Amniotic stem cell (primary cell): ENCODE data around the gene LPAR1.
A peak's percentile ranks its signal among the peaks of the same experiment; 100 is the strongest.

Experiments
- DNase-seq: peaks from one replicate; lab custom pipeline; 2025; lab: John Stamatoyannopoulos, UW

The LPAR1 gene

GRCh38 chr9:111000202-111000601 is 38.1 kb downstream of the LPAR1 start:
- DNase-seq, result no peak

GRCh38 chr9:110999379-110999778 is 38.9 kb downstream of the LPAR1 start:
- DNase-seq, result no peak

- no peak for DNase-seq
These were observed 40.4 kb downstream of the LPAR1 start for GRCh38 chr9:110997847-110998246.

GRCh38 chr9:110996436-110997220 is 41.6 kb downstream of the LPAR1 start:
- DNase-seq, result no peak

GRCh38 chr9:110995420-110996340 is 42.6 kb downstream of the LPAR1 start:
- DNase-seq, result no peak

GRCh38 chr9:110994771-110995241 is 43.5 kb downstream of the LPAR1 start:
- no peak for DNase-seq

- no peak for DNase-seq
These were observed 47.8 kb downstream of the LPAR1 start for GRCh38 chr9:110990481-110990880.

GRCh38 chr9:110986529-110986928 is 51.7 kb downstream of the LPAR1 start:
- DNase-seq, result no peak

GRCh38 chr9:110984890-110985437 is 53.3 kb downstream of the LPAR1 start:
- no peak for DNase-seq

- no peak for DNase-seq
These were observed 58.0 kb downstream of the LPAR1 start for GRCh38 chr9:110980261-110980660.

GRCh38 chr9:110979636-110980035 is 58.6 kb downstream of the LPAR1 start:
- DNase-seq, result no peak

GRCh38 chr9:110978516-110978915 is 59.8 kb downstream of the LPAR1 start:
- DNase-seq, result no peak

GRCh38 chr9:110977259-110977709 is 61.0 kb downstream of the LPAR1 start:
- DNase-seq, result peak; percentile 12

GRCh38 chr9:110975969-110976368 is 62.3 kb downstream of the LPAR1 start:
- no peak for DNase-seq

- no peak for DNase-seq
These were observed 63.0 kb downstream of the LPAR1 start for GRCh38 chr9:110975278-110975677.

- no peak for DNase-seq
These were observed 66.6 kb downstream of the LPAR1 start for GRCh38 chr9:110971705-110972104.

- DNase-seq, result no peak
These were observed 67.0 kb downstream of the LPAR1 start for GRCh38 chr9:110971234-110971633.

- peak; percentile 23 for DNase-seq
These were observed 68.3 kb downstream of the LPAR1 start for GRCh38 chr9:110969971-110970386.

GRCh38 chr9:110968096-110968495 is 70.2 kb downstream of the LPAR1 start:
- no peak for DNase-seq

GRCh38 chr9:110967196-110967595 is 71.1 kb downstream of the LPAR1 start:
- DNase-seq, result no peak

- no peak for DNase-seq
These were observed 78.0 kb downstream of the LPAR1 start for GRCh38 chr9:110960288-110960687.

GRCh38 chr9:110958847-110959246 is 79.4 kb downstream of the LPAR1 start:
- no peak for DNase-seq
